ENCODE measurements around the gene FRY. TPM values are rescaled to one million over a fixed set of nuclear protein-coding genes. Genes with fewer than 3 reads are reported as not detected.

The FRY gene
- total and polyA plus RNA-seq, 4 donors: 6.2 to 31.2 (median 12.7) TPM

DNA sequence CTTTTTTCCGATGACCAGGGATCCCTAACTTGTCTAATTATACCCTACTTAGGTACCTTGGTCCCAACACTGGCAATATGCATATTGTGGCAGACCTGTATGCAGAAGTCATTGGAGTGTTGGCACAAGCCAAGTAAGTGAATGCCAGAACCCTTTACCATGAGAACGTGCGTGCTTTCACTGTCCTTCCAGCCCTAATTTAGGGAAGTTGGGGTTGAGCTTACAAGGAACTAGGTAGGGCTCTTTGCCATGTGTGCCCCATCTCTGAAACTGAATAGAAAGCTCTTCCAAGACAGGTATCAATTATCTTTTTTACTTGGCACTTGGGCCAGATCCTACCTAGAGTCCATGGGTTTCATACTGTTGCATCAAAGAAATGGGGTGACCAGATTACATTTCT lies 93.2 kb downstream of the FRY start:
- TF ChIP-seq, protein P1, sequence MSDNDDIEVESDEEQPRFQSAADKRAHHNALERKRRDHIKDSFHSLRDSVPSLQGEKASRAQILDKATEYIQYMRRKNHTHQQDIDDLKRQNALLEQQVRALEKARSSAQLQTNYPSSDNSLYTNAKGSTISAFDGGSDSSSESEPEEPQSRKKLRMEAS (IDR thresholded peaks at IDR 0.05): no peak
- no peak for TF ChIP-seq RAD21 (IDR thresholded peaks at IDR 0.05)
- no peak for TF ChIP-seq EGR1 (IDR thresholded peaks at IDR 0.05; ENCODE audit: low read depth in 2 of 2)
- TF ChIP-seq SP1 (IDR thresholded peaks at IDR 0.05): no peak
- TF ChIP-seq, protein P2, sequence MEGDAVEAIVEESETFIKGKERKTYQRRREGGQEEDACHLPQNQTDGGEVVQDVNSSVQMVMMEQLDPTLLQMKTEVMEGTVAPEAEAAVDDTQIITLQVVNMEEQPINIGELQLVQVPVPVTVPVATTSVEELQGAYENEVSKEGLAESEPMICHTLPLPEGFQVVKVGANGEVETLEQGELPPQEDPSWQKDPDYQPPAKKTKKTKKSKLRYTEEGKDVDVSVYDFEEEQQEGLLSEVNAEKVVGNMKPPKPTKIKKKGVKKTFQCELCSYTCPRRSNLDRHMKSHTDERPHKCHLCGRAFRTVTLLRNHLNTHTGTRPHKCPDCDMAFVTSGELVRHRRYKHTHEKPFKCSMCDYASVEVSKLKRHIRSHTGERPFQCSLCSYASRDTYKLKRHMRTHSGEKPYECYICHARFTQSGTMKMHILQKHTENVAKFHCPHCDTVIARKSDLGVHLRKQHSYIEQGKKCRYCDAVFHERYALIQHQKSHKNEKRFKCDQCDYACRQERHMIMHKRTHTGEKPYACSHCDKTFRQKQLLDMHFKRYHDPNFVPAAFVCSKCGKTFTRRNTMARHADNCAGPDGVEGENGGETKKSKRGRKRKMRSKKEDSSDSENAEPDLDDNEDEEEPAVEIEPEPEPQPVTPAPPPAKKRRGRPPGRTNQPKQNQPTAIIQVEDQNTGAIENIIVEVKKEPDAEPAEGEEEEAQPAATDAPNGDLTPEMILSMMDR (IDR thresholded peaks at IDR 0.05; ENCODE audit: low read depth, low read length, missing input control): no peak
- TF ChIP-seq, protein P3, sequence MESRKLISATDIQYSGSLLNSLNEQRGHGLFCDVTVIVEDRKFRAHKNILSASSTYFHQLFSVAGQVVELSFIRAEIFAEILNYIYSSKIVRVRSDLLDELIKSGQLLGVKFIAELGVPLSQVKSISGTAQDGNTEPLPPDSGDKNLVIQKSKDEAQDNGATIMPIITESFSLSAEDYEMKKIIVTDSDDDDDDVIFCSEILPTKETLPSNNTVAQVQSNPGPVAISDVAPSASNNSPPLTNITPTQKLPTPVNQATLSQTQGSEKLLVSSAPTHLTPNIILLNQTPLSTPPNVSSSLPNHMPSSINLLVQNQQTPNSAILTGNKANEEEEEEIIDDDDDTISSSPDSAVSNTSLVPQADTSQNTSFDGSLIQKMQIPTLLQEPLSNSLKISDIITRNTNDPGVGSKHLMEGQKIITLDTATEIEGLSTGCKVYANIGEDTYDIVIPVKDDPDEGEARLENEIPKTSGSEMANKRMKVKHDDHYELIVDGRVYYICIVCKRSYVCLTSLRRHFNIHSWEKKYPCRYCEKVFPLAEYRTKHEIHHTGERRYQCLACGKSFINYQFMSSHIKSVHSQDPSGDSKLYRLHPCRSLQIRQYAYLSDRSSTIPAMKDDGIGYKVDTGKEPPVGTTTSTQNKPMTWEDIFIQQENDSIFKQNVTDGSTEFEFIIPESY (IDR thresholded peaks at IDR 0.05): no peak
- TF ChIP-seq, protein P4, sequence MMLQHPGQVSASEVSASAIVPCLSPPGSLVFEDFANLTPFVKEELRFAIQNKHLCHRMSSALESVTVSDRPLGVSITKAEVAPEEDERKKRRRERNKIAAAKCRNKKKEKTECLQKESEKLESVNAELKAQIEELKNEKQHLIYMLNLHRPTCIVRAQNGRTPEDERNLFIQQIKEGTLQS (IDR thresholded peaks at IDR 0.05): no peak
- TF ChIP-seq, protein P5, sequence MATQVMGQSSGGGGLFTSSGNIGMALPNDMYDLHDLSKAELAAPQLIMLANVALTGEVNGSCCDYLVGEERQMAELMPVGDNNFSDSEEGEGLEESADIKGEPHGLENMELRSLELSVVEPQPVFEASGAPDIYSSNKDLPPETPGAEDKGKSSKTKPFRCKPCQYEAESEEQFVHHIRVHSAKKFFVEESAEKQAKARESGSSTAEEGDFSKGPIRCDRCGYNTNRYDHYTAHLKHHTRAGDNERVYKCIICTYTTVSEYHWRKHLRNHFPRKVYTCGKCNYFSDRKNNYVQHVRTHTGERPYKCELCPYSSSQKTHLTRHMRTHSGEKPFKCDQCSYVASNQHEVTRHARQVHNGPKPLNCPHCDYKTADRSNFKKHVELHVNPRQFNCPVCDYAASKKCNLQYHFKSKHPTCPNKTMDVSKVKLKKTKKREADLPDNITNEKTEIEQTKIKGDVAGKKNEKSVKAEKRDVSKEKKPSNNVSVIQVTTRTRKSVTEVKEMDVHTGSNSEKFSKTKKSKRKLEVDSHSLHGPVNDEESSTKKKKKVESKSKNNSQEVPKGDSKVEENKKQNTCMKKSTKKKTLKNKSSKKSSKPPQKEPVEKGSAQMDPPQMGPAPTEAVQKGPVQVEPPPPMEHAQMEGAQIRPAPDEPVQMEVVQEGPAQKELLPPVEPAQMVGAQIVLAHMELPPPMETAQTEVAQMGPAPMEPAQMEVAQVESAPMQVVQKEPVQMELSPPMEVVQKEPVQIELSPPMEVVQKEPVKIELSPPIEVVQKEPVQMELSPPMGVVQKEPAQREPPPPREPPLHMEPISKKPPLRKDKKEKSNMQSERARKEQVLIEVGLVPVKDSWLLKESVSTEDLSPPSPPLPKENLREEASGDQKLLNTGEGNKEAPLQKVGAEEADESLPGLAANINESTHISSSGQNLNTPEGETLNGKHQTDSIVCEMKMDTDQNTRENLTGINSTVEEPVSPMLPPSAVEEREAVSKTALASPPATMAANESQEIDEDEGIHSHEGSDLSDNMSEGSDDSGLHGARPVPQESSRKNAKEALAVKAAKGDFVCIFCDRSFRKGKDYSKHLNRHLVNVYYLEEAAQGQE (IDR thresholded peaks at IDR 0.05): no peak
- TF ChIP-seq HNF4A (conservative IDR thresholded peaks at IDR 0.05): no peak
- no peak for TF ChIP-seq NR2F2 (IDR thresholded peaks at IDR 0.05)
- no peak for TF ChIP-seq HNF4G (IDR thresholded peaks at IDR 0.05)
- no peak for TF ChIP-seq FOXA1 (IDR thresholded peaks at IDR 0.05)
- no peak for TF ChIP-seq JUND (IDR thresholded peaks at IDR 0.05)
- TF ChIP-seq FOXA2 (IDR thresholded peaks at IDR 0.05): no peak
- TF ChIP-seq YY1 (IDR thresholded peaks at IDR 0.05): no peak
- no peak for TF ChIP-seq TAF1 (conservative IDR thresholded peaks at IDR 0.05)
- no peak for TF ChIP-seq GABPA (IDR thresholded peaks at IDR 0.05 in 1 of 2, conservative IDR thresholded peaks at IDR 0.05 in 1 of 2)
- H3K4me3 ChIP-seq (ENCODE audit: low read depth in 1 of 3, low read length in 3 of 3): no peak overlapping the region
- DNase-seq (ENCODE audit: low spot score): no peak
- no peaks in the 10 kb centered on the region for H3K9me3 ChIP-seq (ENCODE audit: control insufficient read depth in 4 of 4, low read length in 3 of 4)
- no peaks in the 10 kb centered on the region for H3K27me3 ChIP-seq (ENCODE audit: control insufficient read depth in 4 of 4, insufficient read depth in 4 of 4, low read length in 3 of 4)
- H3K36me3 ChIP-seq (ENCODE audit: control insufficient read depth in 4 of 4, insufficient read depth in 3 of 4, low read depth in 1 of 4, low read length in 3 of 4): peaks cover 0 to 11% (median under 1%) of the 10 kb centered on the region in 4 donors
- no peak overlapping the region for H3K27ac ChIP-seq (ENCODE audit: low read depth in 1 of 2, low read length in 2 of 2)
- no peaks in the 10 kb centered on the region for H3K4me1 ChIP-seq (ENCODE audit: control insufficient read depth in 4 of 4, insufficient read depth in 4 of 4, low read length in 3 of 4)
- 88% methylated on average over 3 of the region's 3 CpGs for WGBS
- no peak overlapping the region for H3K9ac ChIP-seq (ENCODE audit: low read depth in 1 of 2, low read length in 2 of 2)
